ENCODE results near the gene CCDC187.

GRCh38 chr9:136235709-136236455 is 68.0 kb downstream of the CCDC187 start:
- TF ChIP-seq EZH2phosphoT487 (IDR thresholded peaks at IDR 0.05) (no peak), EZH2 (IDR thresholded peaks at IDR 0.05) (no peak)
